C4-2B (cell line): ENCODE results near the gene CSRNP3.

Source experiments
- CTCF ChIP-seq: fragments of 450-650 bp; conservative IDR thresholded peaks from 2 replicates; pipeline ENCODE4 v1.5.1; 2017; ENCODE audit warnings: mild to moderate bottlenecking
- ZFX ChIP-seq: fragments of 450-650 bp; IDR thresholded peaks from 2 replicates; pipeline ENCODE4 v1.6.1; 2017

GRCh38 chr2:165701147-165701546 is 231.6 kb downstream of the CSRNP3 start:
- TF ChIP-seq CTCF (no peak), ZFX (no peak)
